Activated naive CD8-positive, alpha-beta T cell (primary cell): ENCODE results near the gene GRHPR.
"Not testable (repeated sequence)": the region's sequence is repeated elsewhere in the genome, so short reads cannot be mapped to it uniquely, and the experiment has no call there.

ENCODE experiments used
- H3K27ac Mint-ChIP-seq: one replicate; pipeline ENCODE4 v1.8.0; 2021; ENCODE audit warnings: mixed read lengths
- H3K27me3 Mint-ChIP-seq: one replicate; pipeline ENCODE4 v1.8.0; 2021; ENCODE audit warnings: mixed read lengths
- H3K36me3 Mint-ChIP-seq: one replicate; pipeline ENCODE4 v1.8.0; 2021; ENCODE audit warnings: mixed read lengths
- H3K4me1 Mint-ChIP-seq: one replicate; pipeline ENCODE4 v1.8.0; 2021; ENCODE audit warnings: low read depth, mixed read lengths
- H3K4me3 Mint-ChIP-seq: one replicate; pipeline ENCODE4 v1.8.0; 2021; ENCODE audit warnings: mild to moderate bottlenecking, mixed read lengths
- H3K9me3 Mint-ChIP-seq: one replicate; pipeline ENCODE4 v1.8.0; 2021; ENCODE audit warnings: low read depth, mixed read lengths

GRHPR gene

DNA sequence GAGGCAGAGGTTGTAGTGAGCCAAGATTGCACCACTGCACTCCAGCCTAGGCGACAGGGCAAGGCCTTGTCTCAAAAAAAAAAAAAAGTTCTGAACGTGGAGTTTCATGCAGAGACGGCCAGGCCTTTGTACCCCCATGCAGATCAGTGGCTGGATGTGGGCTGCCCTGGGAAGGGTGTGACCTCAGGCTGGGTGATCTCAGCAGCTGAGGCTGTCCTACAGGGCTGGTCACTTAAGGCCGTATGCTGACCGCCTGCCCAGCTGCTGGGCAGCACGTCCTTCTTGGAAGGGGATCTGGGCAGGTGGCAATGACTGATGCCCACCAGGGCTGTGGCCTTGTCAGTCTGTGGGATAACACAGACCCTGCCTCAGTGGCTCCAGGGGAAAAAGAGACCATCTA is 37.2 kb upstream of the GRHPR start:
- Mint-ChIP-seq H3K4me1 (no peaks in the 10 kb centered on the region), H3K36me3 (peaks cover 4% of the 10 kb centered on the region), H3K27me3 (no peaks in the 10 kb centered on the region), H3K9me3 (no peaks in the 10 kb centered on the region), H3K27ac (no peak overlapping the region), H3K4me3 (no peak overlapping the region)

DNA sequence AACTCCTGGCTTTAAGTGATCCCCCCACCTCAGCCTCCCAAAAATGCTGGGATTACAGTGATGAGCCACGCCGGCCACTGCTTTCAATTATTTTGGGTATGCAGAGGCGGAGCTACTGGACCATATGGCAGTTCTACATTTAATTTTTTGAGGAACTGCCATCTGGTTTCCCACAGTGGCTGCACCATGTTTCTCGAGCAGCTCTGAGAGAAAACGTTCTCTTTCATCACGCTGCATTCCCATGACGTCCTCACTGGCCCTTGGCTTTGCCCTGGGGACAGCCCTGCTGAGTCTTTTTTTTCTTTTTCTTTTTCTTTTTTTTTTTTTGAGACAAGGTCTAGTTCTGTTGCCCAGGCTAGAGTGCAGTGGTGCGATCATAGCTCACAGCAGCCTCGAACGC is 35.5 kb upstream of the GRHPR start:
- Mint-ChIP-seq H3K9me3 (no peaks in the 10 kb centered on the region), H3K27ac (no peak overlapping the region), H3K27me3 (no peaks in the 10 kb centered on the region), H3K4me1 (no peaks in the 10 kb centered on the region), H3K4me3 (no peak overlapping the region), H3K36me3 (peaks cover 3% of the 10 kb centered on the region)

DNA sequence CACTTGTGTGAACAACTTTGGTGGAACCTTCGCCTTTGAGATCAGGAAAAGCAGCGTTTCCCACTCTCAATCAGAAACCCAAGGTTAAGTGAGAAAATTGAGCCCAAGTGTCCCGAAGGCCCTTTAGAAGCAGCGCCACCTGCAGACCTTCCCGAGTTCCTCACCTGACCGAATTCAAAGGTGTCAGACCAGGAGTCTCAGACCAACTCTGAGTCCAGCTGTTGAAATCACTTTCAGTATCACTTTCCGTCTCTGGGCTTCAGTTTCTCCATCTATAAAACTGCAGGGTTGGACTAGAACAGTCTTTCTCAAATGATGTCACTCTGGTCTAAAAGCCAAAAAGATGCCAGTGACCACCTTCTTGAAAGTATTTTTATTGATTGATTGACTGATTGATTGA is 31.7 kb upstream of the GRHPR start:
- Mint-ChIP-seq H3K4me3 (no peak overlapping the region), H3K4me1 (no peaks in the 10 kb centered on the region), H3K27ac (no peak overlapping the region), H3K27me3 (no peaks in the 10 kb centered on the region), H3K9me3 (no peaks in the 10 kb centered on the region), H3K36me3 (no peaks in the 10 kb centered on the region)

DNA sequence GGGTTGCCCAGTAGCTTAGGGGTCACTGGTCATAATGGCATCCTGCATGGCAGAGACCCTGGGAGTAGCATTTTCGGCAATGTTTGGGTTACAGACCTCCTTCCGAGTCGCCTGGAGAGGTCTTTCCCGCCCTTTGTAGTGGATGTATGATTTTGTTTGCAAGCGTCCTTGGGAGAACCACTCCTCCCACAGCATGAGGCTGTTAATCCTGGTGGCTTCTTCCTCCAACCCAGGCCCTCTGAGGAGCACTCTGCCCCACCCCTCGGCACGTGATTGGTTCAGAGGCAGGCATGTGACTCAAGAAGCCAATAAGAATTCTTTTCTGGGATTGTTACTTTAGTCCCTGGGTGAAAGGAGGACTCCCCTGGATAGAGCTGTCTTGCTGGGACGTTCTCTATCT is 30.2 kb upstream of the GRHPR start:
- Mint-ChIP-seq H3K4me3 (no peak overlapping the region), H3K27me3 (no peaks in the 10 kb centered on the region)

DNA sequence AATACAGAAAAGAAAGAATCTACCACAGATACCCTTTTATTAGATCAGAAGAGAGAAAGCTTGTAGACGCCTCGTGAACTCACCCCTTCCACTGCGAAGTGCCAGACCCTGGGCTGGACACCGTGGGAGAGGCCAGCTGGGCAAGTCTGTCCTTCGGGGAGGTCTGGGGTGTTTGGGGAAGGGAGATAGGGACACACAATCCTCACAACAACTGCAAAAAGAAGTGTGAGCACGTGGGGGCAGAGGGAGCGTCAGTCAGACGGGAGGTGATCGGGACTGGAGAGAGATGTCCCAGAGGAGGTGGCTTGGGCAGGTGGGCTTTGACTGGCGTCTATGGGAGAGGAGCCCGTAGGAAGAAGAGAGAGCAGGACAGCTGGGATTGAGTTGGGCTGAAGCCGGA is 27.3 kb upstream of the GRHPR start:
- Mint-ChIP-seq H3K4me3 (no peak overlapping the region), H3K27ac (no peak overlapping the region), H3K4me1 (no peaks in the 10 kb centered on the region), H3K9me3 (no peaks in the 10 kb centered on the region), H3K27me3 (no peaks in the 10 kb centered on the region), H3K36me3 (no peaks in the 10 kb centered on the region)

More for the DNA sequence above, 30.2 kb upstream of the GRHPR start:
- no peaks in the 10 kb centered on the region for H3K4me1 Mint-ChIP-seq
- H3K27ac Mint-ChIP-seq, result no peak overlapping the region
- H3K36me3 Mint-ChIP-seq, result no peaks in the 10 kb centered on the region
- no peaks in the 10 kb centered on the region for H3K9me3 Mint-ChIP-seq

DNA sequence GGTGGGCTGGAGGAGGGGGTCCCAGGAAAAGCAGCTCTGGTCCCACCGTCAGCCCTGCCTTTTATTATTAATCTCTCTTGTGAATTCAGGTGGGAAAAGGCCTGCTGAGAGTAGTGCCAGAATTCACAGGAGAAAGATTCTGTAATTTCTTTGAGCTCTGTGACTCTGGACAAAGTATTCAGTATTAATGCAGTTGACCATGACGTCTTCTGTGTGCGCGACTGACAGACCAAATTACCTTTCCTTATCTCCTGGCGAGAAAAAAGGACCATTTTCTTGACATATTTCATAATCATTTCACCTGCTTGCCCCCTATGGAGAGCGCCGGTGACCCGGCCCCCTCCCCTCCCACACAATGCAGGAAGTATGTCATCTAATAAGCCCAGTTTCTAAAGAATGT is 26.8 kb upstream of the GRHPR start:
- Mint-ChIP-seq H3K27me3 (no peaks in the 10 kb centered on the region), H3K4me3 (no peak overlapping the region), H3K36me3 (no peaks in the 10 kb centered on the region), H3K27ac (no peak overlapping the region), H3K4me1 (no peaks in the 10 kb centered on the region), H3K9me3 (no peaks in the 10 kb centered on the region)

DNA sequence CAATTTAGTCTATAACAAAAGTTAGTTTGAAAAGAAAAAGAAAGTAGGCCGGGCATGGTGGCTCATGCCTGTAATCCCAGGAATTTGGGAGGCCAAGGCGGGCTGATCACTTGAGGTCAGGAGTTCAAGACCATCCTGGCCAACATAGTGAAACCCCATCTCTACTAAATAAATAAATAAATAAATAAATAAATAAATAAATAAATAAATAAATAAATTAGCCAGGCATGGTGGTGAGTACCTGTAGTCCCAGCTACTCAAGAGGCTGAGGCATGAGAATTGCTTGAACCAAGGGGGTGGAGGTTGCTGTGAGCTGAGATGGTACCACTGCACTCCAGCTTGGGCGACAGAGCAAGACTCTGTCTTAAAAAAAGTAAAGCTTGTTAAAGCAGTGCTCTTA is 24.5 kb upstream of the GRHPR start:
- H3K4me3 Mint-ChIP-seq, result not testable (repeated sequence)

DNA sequence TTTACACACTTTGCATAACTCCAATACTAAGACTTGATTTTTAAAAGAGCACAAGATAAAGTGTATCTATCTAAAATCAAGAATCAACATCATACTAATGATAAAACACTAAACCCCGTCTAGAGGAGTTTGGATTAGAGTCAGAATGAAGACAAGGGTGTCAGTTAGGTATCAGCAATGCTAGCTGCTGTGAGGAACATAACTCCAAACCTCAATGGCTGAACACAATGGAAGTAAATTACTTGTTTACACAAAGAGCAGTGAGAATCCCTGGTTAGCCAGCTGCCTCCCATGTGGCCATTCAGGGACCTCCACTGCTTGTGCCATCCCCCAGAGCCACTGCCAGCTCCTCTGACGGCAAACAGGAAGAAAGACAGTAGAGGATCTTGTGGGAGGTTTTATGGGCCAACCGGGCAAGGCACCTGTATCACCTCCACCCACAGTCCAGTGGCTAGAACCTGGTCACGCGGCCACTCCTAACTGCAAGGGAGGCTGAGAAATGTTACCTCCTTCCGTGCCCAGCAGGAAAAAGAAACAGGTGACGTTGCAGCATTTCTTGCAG is 24.0 kb upstream of the GRHPR start:
- H3K27ac Mint-ChIP-seq, result no peak overlapping the region
- no peaks in the 10 kb centered on the region for H3K4me1 Mint-ChIP-seq
- H3K27me3 Mint-ChIP-seq, result no peaks in the 10 kb centered on the region
- H3K4me3 Mint-ChIP-seq, result no peak overlapping the region
- no peaks in the 10 kb centered on the region for H3K36me3 Mint-ChIP-seq
- no peaks in the 10 kb centered on the region for H3K9me3 Mint-ChIP-seq

More for the DNA sequence above, 24.5 kb upstream of the GRHPR start:
- H3K27me3 Mint-ChIP-seq, H3K27ac Mint-ChIP-seq, H3K36me3 Mint-ChIP-seq, H3K9me3 Mint-ChIP-seq, H3K4me1 Mint-ChIP-seq: not testable (repeated sequence)

DNA sequence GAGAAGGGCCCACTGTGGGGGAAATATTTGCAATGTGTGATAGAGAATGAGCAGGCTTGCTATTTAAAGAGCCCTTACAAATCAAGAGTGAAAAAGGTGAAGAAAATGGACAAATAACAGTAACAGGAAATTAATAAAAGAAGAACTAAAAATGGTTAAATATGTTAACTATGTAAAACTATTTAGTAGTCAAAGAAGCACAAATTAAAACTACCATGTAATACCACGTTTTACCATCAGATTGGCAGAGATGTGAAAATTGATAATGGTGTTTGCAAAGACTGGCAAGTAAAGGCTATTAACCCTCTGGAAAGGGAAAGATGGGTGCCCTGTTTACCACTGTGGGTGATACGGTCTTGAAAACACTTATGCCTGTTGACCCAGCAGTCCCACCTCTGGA is 23.2 kb upstream of the GRHPR start:
- H3K36me3 Mint-ChIP-seq, result no peaks in the 10 kb centered on the region
- H3K4me3 Mint-ChIP-seq, result no peak overlapping the region
- no peaks in the 10 kb centered on the region for H3K4me1 Mint-ChIP-seq
- H3K9me3 Mint-ChIP-seq, result no peaks in the 10 kb centered on the region
- no peak overlapping the region for H3K27ac Mint-ChIP-seq
- H3K27me3 Mint-ChIP-seq, result no peaks in the 10 kb centered on the region

DNA sequence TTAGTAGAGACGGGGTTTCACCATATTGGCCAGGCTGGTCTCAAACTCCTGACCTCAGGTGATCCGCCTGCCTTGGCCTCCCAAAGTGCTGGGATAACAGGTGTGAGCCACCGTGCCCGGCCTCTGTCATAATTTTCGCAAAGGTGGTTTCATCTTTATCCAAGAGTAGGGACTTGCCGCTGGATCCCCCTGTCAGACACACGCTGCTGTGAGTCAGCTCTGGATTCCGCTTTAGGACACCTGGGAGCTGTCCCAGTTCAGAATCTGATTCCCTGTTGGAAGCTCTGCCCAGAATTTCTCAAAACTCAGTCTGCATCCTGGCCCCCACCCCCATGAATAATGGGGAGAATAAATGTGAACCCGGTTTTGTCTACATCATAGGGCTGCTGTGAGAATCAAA is 17.9 kb upstream of the GRHPR start:
- Mint-ChIP-seq H3K36me3 (no peaks in the 10 kb centered on the region), H3K27ac (no peak overlapping the region), H3K4me3 (no peak overlapping the region), H3K4me1 (peaks cover 4% of the 10 kb centered on the region), H3K9me3 (no peaks in the 10 kb centered on the region), H3K27me3 (no peaks in the 10 kb centered on the region)

DNA sequence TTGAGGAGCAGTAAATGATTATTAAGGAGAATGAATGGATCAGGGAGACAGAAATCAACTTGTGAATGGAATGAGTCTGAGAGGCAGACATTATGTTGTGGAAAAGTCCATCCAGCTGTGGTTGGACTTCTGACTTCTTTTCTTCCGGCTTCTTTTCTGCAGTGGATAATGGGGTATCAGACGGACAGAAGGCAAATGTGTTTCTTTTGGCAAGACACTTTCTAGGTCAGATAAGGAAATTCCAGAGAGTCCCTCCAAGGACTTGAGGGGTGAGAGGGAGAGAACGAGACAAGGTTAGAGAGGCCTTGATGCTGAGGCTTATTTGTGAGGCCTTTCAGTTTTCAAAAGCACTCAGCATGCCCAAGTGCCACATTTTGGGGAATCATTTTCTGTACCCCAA is 17.1 kb upstream of the GRHPR start:
- H3K27ac Mint-ChIP-seq, result no peak overlapping the region
- peaks cover 4% of the 10 kb centered on the region for H3K4me1 Mint-ChIP-seq
- H3K36me3 Mint-ChIP-seq, result no peaks in the 10 kb centered on the region

DNA sequence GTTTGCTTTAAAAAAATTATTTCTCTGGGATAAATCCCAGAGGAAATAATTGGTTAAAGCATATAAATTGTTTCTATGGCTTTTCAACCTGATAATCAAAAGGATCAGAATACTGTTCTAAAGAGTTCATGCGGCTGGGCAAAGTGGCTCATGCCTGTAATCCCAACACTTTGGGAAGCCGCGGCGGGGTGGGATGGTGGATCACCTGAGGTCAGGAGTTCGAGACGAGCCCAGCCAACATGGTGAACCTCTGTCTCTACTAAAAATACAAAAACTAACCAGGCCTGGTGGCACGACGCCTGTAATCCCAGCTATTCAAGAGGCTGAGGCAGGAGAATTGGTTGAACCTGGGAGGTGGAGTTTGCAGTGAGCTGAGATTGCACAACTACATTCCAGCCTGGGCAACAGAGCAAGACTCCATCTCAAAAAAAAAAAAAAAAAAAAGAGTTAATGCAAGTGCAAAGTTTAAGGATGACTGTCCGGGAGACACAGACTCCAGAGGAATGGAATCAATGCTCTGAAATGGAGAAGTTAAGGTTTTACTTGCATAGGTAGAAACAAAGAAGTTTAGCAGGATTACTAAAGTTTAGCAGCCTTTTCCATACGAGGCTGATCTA is 16.6 kb upstream of the GRHPR start:
- Mint-ChIP-seq H3K36me3 (no peaks in the 10 kb centered on the region), H3K27ac (no peak overlapping the region), H3K4me3 (no peak overlapping the region), H3K4me1 (peaks cover 4% of the 10 kb centered on the region), H3K9me3 (no peaks in the 10 kb centered on the region), H3K27me3 (no peaks in the 10 kb centered on the region)

More for the DNA sequence above, 17.1 kb upstream of the GRHPR start:
- Mint-ChIP-seq H3K9me3 (no peaks in the 10 kb centered on the region), H3K27me3 (no peaks in the 10 kb centered on the region), H3K4me3 (no peak overlapping the region)

DNA sequence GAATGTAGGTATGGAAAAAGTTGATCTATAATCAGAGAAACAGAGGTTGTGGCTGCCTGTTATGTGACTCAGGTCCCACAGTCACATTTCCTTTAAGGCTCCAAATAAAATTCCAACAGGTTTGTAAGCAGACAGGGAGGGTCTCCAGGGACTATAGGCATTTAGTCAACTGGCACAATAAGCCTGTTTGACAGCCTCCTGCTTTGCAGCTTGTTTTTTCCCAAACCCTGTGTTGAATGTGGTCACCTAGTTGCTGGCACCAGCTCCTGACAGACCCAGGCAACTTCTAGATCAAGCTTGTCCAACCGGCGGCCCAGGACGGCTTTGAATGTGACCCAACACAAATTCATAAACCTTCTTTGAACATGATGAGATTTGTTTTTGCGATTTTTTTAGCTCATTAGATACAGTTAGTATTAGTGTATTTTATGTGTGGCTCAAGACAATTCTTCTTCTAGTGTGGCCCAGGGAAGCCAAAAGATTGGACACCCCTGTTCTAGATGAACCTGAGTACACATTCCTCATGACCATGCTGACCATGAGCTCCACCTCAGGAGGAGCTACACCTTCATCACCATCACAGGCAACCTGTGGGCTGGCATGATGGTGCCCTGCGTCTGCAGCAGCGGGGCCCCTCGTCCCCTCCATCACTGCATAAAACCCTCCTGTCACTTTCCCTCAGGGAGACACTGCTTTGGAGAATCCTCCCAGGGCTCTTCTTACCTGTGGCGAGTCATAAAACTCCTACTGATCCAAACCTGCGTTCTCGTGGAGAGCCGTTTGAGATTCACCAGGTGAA is 15.7 kb upstream of the GRHPR start:
- Mint-ChIP-seq H3K27me3 (no peaks in the 10 kb centered on the region), H3K27ac (no peak overlapping the region), H3K4me1 (peaks cover 4% of the 10 kb centered on the region), H3K36me3 (no peaks in the 10 kb centered on the region), H3K9me3 (no peaks in the 10 kb centered on the region), H3K4me3 (no peak overlapping the region)

DNA sequence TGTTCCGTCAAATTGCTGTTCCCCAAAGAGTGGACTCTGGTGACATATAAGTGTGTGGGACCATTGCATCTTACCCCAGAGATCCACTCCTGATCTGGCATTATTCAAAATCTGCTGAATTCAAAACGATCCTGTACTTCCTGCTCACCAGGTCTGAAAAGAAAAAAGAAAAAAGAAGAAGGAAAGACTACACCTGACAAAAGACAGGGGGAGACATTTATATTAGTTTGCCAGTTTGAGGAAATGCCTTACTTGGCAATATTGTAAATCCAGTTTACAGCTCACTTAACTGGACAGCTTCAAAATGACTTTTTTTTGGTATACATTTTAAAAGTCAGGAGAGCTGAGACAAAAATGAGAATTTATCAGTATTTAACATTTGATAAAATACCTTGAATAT is 15.0 kb upstream of the GRHPR start:
- Mint-ChIP-seq H3K9me3 (no peaks in the 10 kb centered on the region), H3K4me1 (peaks cover 4% of the 10 kb centered on the region), H3K36me3 (no peaks in the 10 kb centered on the region), H3K27me3 (no peaks in the 10 kb centered on the region), H3K4me3 (no peak overlapping the region), H3K27ac (no peak overlapping the region)

DNA sequence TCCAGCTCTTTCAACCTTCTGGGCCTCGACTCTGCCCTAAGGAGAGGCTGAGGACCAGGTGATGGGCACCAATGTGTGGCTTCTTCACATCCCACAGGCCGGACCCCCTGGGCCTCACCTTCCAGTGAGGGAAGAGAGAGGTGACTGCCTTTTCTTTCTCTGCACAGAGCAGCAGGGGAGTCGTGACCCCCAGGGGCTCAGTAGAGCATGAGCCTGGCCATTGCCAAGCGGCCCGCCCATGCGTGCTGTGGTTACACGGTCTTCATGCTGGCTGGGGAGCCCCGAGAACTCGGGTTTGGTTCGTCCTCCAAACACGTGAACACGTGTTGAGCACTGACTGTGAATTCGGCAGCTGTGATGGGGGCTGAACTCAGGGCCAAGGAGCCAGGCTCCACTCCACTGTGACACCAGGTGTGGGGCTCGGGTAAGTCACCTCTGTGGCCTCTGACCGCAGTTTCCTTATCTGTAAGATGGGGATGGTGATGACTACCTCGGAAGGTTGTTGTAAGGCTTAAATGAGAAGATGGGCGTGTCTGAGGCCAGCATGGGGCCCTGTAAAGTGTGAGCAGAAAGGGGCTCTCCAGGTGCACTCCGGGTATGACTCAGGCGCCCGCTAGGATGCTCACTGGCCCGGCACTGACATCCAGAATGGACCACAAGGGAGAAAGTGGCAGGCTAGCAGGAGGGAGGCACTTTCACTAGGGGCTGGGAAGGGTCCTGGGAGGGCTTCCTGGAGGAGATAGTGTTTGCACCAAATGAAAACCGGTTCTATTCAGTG is 13.4 kb upstream of the GRHPR start:
- Mint-ChIP-seq H3K4me1 (peaks cover 4% of the 10 kb centered on the region), H3K4me3 (peak overlapping the region; percentile 20), H3K9me3 (no peaks in the 10 kb centered on the region), H3K27ac (no peak overlapping the region), H3K27me3 (no peaks in the 10 kb centered on the region), H3K36me3 (no peaks in the 10 kb centered on the region)
